Activated T-cell treated with anti-CD3 and anti-CD28 coated beads, Interleukin-2, amount 50 U/mL, for 24 hours (primary cell): Measurements from ENCODE around the gene DNER.

Source experiments
- DNase-seq: peaks from one replicate; pipeline ENCODE4 v3.0.0-alpha.2; 2020
- H3K27ac Mint-ChIP-seq: 2 replicates; pipeline ENCODE4 v1.8.0; 2020; ENCODE audit warnings: mild to moderate bottlenecking, mixed read lengths
- H3K27me3 Mint-ChIP-seq: 2 replicates; pipeline ENCODE4 v1.8.0; 2020; ENCODE audit warnings: mixed read lengths
- H3K36me3 Mint-ChIP-seq: 2 replicates; pipeline ENCODE4 v1.8.0; 2020; ENCODE audit warnings: low read depth, mixed read lengths
- H3K4me1 Mint-ChIP-seq: 2 replicates; pipeline ENCODE4 v1.8.0; 2020; ENCODE audit warnings: low read depth, mixed read lengths
- H3K4me3 Mint-ChIP-seq: 2 replicates; pipeline ENCODE4 v1.8.0; 2020; ENCODE audit warnings: mild to moderate bottlenecking, moderate library complexity, mixed read lengths
- H3K9me3 Mint-ChIP-seq: 2 replicates; pipeline ENCODE4 v1.8.0; 2020; ENCODE audit warnings: mixed read lengths

DNER gene

DNA sequence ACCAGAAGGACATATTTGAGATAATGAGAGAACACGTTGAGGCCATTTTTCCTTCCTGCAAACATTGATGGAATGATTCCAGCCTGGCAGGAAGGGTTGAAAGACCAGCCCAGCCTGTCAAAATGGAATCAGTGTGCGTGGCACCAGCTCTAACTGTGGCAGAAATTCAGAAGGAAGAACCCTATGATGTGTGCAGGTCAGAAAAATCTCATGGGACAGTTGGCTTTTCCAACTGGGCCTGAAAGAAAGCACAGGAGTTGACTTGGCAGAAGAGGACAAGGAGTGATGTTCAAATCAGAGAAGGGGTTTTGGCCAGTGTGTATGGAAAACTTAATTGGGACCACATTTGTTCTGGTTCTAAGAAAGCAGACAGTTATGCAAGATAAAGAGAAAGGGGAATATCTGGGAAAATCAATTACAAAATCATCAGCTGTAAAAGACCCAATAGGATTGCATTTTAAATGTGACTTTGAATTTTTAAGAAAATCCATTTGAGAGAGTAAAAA, 250.5 kb downstream of the DNER start:
- Mint-ChIP-seq H3K9me3 (no peaks in the 10 kb centered on the region), H3K27ac (no peak overlapping the region), H3K4me3 (no peak overlapping the region), H3K27me3 (no peaks in the 10 kb centered on the region), H3K4me1 (no peaks in the 10 kb centered on the region), H3K36me3 (no peaks in the 10 kb centered on the region)
- DNase-seq = no peak

DNA sequence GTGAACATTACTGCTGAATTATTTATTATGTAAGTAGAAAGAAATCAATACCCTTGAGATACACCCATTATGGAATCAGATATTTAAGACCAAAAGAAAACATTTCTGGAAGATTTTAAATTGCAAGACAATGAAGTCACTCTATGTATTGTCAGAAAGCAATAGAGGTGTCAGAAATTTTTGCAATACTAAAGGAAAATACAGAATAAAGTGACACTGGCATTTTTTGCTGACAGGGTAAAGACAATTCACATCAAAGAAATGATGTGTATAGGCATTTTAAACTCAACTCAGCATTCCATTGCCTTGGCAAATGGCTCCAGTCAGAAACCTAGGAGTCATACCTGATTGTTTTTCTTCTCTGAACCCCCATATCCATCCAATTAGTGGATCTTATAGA, 252.2 kb downstream of the DNER start:
- DNase-seq = no peak
- H3K4me3 Mint-ChIP-seq = no peak overlapping the region
- no peaks in the 10 kb centered on the region for H3K27me3 Mint-ChIP-seq
- no peaks in the 10 kb centered on the region for H3K4me1 Mint-ChIP-seq
- no peaks in the 10 kb centered on the region for H3K9me3 Mint-ChIP-seq
- no peak overlapping the region for H3K27ac Mint-ChIP-seq
- H3K36me3 Mint-ChIP-seq = no peaks in the 10 kb centered on the region

DNA sequence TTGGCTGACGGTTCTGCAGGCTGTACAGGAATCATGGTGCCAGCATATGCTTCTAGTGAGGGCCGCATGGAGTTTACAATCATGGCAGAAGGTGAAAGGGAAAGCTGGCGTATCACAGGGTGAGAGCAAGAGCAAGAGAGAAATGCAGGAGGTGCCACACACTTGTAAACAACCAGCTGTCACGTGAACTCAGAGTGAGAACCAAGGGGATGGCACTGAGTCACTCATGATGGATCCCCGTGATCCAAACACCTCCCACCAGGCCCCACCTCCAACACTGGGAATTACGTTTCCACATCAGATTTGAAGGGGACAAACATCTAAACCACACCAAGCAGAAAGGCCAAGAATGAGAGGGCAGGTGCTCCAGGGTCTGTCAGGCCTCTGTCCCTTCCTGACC, 258.3 kb downstream of the DNER start:
- Mint-ChIP-seq H3K36me3 (no peaks in the 10 kb centered on the region), H3K4me1 (no peaks in the 10 kb centered on the region), H3K27ac (no peak overlapping the region), H3K27me3 (peaks cover 17% of the 10 kb centered on the region), H3K9me3 (no peaks in the 10 kb centered on the region), H3K4me3 (no peak overlapping the region)
- no peak for DNase-seq

DNA sequence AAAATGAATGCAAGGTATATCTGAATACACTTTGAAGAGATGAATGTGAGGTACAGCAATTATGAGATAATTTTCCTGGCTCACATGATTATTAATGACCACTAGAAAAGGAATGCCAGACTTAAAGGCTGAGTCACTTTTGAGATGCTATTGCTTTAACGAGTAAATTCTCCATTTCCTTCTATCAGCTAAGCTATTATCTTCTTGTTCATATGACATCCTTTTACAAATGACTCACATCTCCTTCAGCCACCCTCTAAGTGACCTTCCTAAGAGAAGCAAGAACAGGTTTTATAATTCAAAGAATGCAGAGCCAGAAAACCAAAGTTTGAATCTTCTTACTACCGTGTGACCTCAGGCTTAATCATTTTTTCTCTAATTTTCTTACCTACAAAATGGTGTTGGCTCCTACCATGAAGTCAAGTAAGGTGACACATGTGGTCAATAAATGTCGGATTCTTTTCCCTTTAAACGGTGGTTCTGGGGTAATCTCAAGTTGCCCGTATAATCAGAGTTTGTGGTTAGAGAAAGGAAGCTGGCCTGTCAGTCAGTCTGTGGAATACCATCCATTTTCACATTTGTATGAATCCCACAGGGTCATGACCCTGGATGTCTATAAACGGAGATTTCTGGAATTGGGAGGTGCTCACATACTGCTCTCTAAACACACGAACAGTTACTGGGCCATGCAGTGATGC, 259.3 kb downstream of the DNER start:
- DNase-seq = no peak
- Mint-ChIP-seq H3K9me3 (no peaks in the 10 kb centered on the region), H3K36me3 (no peaks in the 10 kb centered on the region), H3K27ac (no peak overlapping the region), H3K27me3 (peaks cover 17% of the 10 kb centered on the region), H3K4me1 (no peaks in the 10 kb centered on the region), H3K4me3 (no peak overlapping the region)

DNA sequence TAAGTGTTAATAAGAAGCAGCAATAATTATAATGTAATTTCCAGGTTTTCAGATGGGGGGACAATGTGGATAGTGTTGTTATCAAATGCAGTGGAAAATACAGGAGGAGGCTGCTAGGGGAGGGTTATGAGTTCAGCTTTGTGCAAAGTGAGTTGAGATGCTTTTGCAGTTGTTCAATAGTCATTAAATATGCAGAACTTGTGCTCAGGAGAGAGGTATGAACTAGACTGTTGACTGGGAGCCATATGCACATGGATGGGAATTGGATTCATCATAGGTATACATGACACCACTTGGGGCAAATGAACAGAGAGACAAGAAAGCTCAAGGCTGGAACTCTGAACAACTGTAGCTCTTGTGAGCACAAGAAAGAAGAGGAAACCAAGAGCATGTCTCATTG, 261.1 kb downstream of the DNER start:
- Mint-ChIP-seq H3K27ac (no peak overlapping the region), H3K9me3 (no peaks in the 10 kb centered on the region), H3K4me1 (no peaks in the 10 kb centered on the region), H3K27me3 (peaks cover 17% of the 10 kb centered on the region), H3K36me3 (no peaks in the 10 kb centered on the region), H3K4me3 (no peak overlapping the region)
- no peak for DNase-seq

DNA sequence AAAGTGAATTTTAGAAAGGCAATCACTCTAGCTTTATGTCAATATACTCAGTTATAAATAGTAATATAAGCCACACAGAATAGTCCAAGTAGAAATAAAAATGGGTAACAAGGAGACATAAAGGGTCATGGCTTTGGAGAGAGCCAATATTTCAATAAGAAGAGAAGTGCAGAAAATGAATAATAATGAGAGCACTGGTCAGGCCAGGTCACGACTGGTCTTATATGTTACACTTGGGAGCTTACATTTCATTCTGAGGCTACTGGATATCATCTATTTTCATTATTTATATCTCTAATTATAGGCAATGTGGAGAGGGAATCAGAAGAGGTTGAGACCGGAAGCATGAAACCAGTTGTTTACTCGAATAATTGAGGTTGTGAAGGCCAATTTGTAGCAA, 262.5 kb downstream of the DNER start:
- H3K4me1 Mint-ChIP-seq = no peaks in the 10 kb centered on the region
- no peaks in the 10 kb centered on the region for H3K36me3 Mint-ChIP-seq
- no peaks in the 10 kb centered on the region for H3K9me3 Mint-ChIP-seq
- H3K27me3 Mint-ChIP-seq = peaks cover 17% of the 10 kb centered on the region
- no peak for DNase-seq
- H3K4me3 Mint-ChIP-seq = no peak overlapping the region
- no peak overlapping the region for H3K27ac Mint-ChIP-seq

DNA sequence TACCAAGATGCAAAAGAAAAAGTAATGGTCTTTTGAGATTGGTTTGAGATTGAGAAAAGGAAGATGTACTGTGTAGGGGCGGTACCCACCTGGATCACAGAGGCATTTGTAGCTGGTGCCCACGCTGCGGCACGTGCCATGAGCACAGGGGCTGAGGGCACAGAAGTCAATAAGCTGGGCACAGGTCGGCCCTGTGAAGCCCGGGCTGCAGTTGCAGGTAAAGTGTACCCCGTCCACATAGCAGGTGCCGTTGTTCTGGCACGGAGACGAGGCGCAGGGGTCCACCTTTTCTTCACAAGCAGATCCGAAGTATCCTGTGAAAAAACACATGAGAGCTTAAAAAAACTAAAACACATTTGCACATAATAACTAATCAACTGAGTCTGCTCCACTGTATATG, 267.1 kb downstream of the DNER start:
- H3K4me3 Mint-ChIP-seq = no peak overlapping the region
- H3K36me3 Mint-ChIP-seq = no peaks in the 10 kb centered on the region
- no peak overlapping the region for H3K27ac Mint-ChIP-seq
- no peaks in the 10 kb centered on the region for H3K9me3 Mint-ChIP-seq
- DNase-seq = no peak
- H3K4me1 Mint-ChIP-seq = no peaks in the 10 kb centered on the region
- no peaks in the 10 kb centered on the region for H3K27me3 Mint-ChIP-seq

DNA sequence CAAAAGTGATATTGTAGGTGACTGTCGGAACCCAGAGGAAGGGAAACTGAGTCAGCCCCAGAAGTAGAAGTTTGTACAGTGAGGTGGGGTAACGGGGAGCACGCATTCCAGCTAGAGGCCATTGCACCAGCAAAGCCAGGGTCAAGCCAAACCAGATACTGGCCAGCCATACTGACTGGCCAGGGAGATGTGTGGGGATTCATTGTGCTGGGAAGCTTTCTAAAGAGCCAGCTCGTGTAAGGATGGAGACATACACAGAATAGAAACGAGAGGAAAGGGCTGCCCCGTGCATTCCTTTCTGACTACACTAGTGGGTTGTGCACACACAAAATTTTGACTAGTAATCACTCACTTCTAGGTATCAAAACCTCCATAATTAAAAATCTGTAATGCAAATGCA, 268.0 kb downstream of the DNER start:
- H3K36me3 Mint-ChIP-seq = no peaks in the 10 kb centered on the region
- no peak overlapping the region for H3K4me3 Mint-ChIP-seq
- DNase-seq = no peak
- no peaks in the 10 kb centered on the region for H3K27me3 Mint-ChIP-seq
- no peaks in the 10 kb centered on the region for H3K9me3 Mint-ChIP-seq
- no peak overlapping the region for H3K27ac Mint-ChIP-seq
- H3K4me1 Mint-ChIP-seq = no peaks in the 10 kb centered on the region

DNA sequence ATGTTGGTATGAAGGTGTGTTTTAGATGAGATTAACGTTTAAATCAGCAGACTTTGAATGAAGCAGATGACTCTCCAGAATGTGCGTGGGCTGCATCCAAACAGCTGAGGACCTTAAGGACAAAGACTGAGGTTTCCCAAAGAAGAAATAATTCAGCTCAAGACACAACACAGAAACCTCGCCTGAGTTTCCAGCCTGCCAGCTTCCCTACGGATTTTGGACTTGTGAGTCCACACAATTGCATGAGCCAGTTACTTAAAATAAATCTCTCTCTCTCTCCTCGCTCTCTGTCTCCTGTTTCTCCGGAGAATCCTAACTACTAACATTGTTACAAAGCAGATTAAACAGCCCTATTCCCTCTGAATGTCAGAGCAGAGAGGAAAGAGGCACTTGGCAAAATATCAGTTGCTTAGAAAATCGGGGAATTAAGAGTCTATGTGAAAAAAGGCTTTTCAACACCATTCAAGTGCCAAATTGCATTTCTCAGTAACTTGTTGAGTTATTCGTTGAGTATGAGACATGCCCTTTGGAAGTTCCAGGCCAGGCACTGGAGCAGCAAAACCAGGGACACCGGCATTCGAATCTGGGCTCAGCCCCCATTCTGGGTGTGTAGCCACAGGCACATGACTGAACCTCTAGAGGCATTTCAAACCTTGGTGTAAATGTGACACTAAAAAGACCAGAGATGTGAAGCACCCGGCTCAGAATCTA, 268.7 kb downstream of the DNER start:
- Mint-ChIP-seq H3K36me3 (no peaks in the 10 kb centered on the region), H3K4me1 (no peaks in the 10 kb centered on the region), H3K9me3 (no peaks in the 10 kb centered on the region), H3K4me3 (no peak overlapping the region), H3K27ac (no peak overlapping the region), H3K27me3 (peaks cover 2% of the 10 kb centered on the region)
- no peak for DNase-seq

DNA sequence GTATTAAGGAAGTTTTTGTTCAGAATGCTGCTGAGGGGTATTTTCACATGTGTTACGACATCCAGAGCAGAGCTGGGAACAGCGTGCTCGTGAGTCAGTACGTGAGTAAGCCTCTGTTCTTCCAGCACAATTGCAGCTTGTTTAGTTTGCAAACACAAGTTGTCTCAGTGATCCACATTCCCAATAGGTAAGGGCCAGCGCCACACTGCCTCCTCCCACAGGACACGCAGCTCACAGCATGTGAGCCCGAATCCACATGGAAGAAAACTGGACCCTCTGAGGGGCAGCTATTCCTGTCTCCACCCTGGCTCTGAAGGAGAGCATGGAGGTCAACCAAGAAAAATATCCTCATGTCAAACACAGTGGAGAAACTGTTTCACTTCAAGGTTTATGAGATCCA, 269.3 kb downstream of the DNER start:
- H3K4me1 Mint-ChIP-seq = no peaks in the 10 kb centered on the region
- H3K36me3 Mint-ChIP-seq = no peaks in the 10 kb centered on the region
- no peak for DNase-seq

DNA sequence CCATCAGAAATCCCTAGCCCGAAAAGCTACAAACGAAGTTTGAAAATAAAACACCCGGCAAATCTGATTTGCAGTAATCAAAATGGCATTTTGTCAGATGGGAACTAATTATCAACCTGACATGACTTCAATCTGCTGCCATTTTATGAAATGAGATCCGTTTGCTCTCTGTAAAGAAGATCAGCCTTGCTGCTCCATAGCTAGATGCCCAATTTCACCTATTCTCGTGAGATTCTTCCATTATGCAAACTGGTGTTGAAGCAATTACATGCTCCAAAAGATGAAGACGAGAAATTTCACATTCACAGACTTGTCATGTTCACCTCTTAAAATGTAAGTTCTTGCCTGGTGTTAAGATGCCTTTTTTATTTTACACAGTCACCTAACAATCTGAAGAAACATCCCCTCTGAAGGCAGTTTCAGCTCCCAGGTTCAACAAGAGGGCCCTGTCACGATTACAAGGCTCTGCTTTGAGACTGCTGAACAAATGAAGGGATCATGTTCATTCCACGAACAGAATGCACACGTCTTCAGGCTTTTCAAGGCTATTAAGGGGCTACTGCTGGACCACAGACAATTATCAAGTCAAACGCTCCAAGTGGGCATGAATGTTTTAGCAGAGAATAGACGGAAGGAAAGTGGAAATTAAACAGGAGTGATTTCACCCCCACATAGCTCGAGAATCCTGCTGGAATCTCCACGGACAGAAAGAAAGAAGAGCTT, 270.6 kb downstream of the DNER start:
- H3K4me1 Mint-ChIP-seq = no peaks in the 10 kb centered on the region
- H3K27me3 Mint-ChIP-seq = peaks cover 8% of the 10 kb centered on the region
- H3K4me3 Mint-ChIP-seq = no peak overlapping the region
- no peak overlapping the region for H3K27ac Mint-ChIP-seq
- no peak for DNase-seq
- H3K36me3 Mint-ChIP-seq = no peaks in the 10 kb centered on the region
- no peaks in the 10 kb centered on the region for H3K9me3 Mint-ChIP-seq

More for the DNA sequence above, 269.3 kb downstream of the DNER start:
- H3K4me3 Mint-ChIP-seq = no peak overlapping the region
- no peaks in the 10 kb centered on the region for H3K9me3 Mint-ChIP-seq
- peaks cover 8% of the 10 kb centered on the region for H3K27me3 Mint-ChIP-seq
- no peak overlapping the region for H3K27ac Mint-ChIP-seq

DNA sequence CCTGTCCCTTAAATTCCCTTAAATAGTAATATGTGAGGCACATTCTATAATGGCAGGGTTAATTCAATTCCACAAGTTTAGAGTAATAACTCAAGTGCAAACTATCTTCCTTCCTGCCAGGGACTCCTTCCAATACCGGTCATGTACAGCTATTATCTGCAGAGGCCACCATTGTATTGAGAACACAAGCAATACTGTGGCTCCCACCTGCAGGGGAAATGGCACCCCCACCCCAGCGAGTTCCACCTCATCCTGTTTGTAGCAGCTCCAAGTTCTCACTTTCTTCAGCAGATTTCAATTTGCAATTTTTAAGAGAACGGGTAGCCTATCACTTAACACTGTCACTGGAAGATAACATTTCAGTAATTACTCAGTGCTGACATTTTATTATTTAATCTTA, 271.2 kb downstream of the DNER start:
- no peaks in the 10 kb centered on the region for H3K9me3 Mint-ChIP-seq
- DNase-seq = no peak
- H3K27me3 Mint-ChIP-seq = peaks cover 8% of the 10 kb centered on the region
- H3K4me3 Mint-ChIP-seq = no peak overlapping the region
- H3K27ac Mint-ChIP-seq = no peak overlapping the region
- H3K36me3 Mint-ChIP-seq = no peaks in the 10 kb centered on the region
- H3K4me1 Mint-ChIP-seq = no peaks in the 10 kb centered on the region

DNA sequence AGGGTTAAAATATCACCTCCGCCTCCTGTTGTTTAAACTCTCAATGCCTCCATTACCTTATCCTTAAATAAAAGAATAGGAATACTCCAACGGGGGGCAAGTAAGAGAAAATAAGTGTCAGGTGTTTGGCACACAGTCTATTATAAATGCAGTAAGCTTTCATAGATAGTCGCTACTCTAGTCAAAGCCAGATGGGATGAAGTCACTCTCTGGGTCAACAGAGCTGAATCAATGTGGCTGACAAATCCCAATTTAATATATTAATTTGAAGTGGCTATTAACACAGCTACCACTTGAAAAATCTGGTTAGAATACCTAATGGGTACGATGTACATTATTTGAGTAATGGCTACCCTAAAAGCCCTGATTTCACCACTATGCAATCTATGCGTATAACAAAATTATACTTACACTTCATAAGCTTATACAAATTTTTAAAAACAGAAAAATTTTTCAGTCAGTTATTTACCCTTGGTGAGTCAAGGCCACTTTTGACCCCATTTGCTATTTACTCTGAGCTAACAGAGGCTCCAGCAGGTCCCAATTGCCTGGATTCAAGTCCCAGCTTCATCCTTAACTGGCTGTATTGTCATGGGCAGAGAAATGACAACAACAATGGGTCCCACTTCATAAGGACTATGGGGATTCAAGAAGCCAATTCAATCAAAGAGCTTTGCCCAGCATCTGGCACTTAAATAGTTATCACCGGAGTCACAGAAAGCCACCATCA, 275.8 kb downstream of the DNER start:
- H3K36me3 Mint-ChIP-seq = no peaks in the 10 kb centered on the region
- H3K4me3 Mint-ChIP-seq = no peak overlapping the region
- DNase-seq = no peak
- no peaks in the 10 kb centered on the region for H3K4me1 Mint-ChIP-seq
- H3K27ac Mint-ChIP-seq = no peak overlapping the region
- H3K9me3 Mint-ChIP-seq = no peaks in the 10 kb centered on the region
- peaks cover 8% of the 10 kb centered on the region for H3K27me3 Mint-ChIP-seq

DNA sequence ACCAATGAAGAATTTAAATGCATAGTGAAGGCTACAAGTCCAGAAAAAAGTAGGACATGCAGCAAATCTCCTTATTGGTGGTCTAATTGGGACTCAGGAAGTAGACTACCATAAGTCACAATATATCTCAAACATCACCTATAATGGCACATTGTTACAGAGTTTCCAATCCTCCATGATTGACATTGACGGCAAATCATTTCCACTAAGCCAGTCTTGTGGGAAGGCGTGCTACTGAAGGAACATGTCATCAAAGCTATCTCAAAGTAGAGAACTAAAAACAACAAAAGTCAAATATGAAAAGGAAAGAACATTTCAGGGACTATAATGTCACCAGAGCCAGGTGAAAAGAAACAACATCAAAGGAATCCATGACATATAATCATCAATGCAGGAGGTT, 276.9 kb downstream of the DNER start:
- no peak for DNase-seq
- Mint-ChIP-seq H3K4me3 (no peak overlapping the region), H3K27me3 (peaks cover 8% of the 10 kb centered on the region), H3K4me1 (no peaks in the 10 kb centered on the region), H3K9me3 (no peaks in the 10 kb centered on the region), H3K36me3 (no peaks in the 10 kb centered on the region), H3K27ac (no peak overlapping the region)
